SU-DHL-6 (cell line): ENCODE measurements around the gene BRI3.
"Not testable (repeated sequence)": the region's sequence is repeated elsewhere in the genome, so short reads cannot be mapped to it uniquely, and the experiment has no call there.

ENCODE experiments used
- H2AFZ ChIP-seq: fragments of 200-600 bp; sonication (generic); 2 replicates; pipeline ENCODE4 v1.6.1; 2014; ENCODE audit warnings: low read depth, mild to moderate bottlenecking, moderate library complexity, mixed read lengths, antibody characterized with exemption, low read length; ENCODE audit not compliant: severe bottlenecking
- H3F3A ChIP-seq: fragments of 200-600 bp; shearing (Covaris generic); 2 replicates; pipeline ENCODE4 v1.6.0; 2016; ENCODE audit warnings: antibody characterized with exemption, mild to moderate bottlenecking; ENCODE audit not compliant: insufficient read depth
- H3K27ac ChIP-seq: fragments of 200-600 bp; sonication (generic); 2 replicates; pipeline ENCODE4 v1.5.1; 2016; ENCODE audit warnings: low read depth, mild to moderate bottlenecking, low read length, moderate library complexity, mixed read lengths
- H3K27me3 ChIP-seq: fragments of 200-600 bp; sonication (generic), shearing (Covaris generic); 2 replicates; pipeline ENCODE4 v1.6.0; 2014; ENCODE audit warnings: mild to moderate bottlenecking, low read length
- H3K36me3 ChIP-seq: fragments of 200-600 bp; sonication (generic); 2 replicates; pipeline ENCODE4 v1.6.1; 2014; ENCODE audit warnings: mild to moderate bottlenecking, low read length, mixed read lengths
- H3K4me2 ChIP-seq: fragments of 300-600, 200-600 bp; shearing (Covaris generic), sonication (generic); 2 replicates; pipeline ENCODE4 v1.6.0; 2014; ENCODE audit warnings: low read length, low read depth, mild to moderate bottlenecking; ENCODE audit not compliant: poor library complexity, severe bottlenecking
- H3K4me3 ChIP-seq: fragments of 200-600 bp; sonication (generic); 2 replicates; pipeline ENCODE4 v1.5.1; 2014; ENCODE audit warnings: antibody characterized with exemption, low read length, mild to moderate bottlenecking, mixed read lengths; ENCODE audit not compliant: insufficient read depth, poor library complexity, severe bottlenecking
- H3K79me2 ChIP-seq: fragments of 200-600 bp; sonication (generic); 2 replicates; pipeline ENCODE4 v1.6.1; 2014; ENCODE audit warnings: mild to moderate bottlenecking, low read length, moderate library complexity; ENCODE audit not compliant: insufficient read depth
- H3K9ac ChIP-seq: fragments of 200-600 bp; sonication (generic); 2 replicates; pipeline ENCODE4 v1.7.0; 2014; ENCODE audit warnings: mild to moderate bottlenecking, low read length
- H3K9me2 ChIP-seq: fragments of 200-600 bp; sonication (generic); replicated peaks from 2 replicates; pipeline ENCODE4 v1.6.1; 2014; ENCODE audit warnings: low read length; ENCODE audit not compliant: insufficient read depth
- H3K9me3 ChIP-seq: fragments of 200-600 bp; sonication (generic); 2 replicates; pipeline ENCODE4 v1.6.1; 2014; ENCODE audit warnings: low read length, mixed read lengths; ENCODE audit not compliant: insufficient read depth
- H4K20me1 ChIP-seq: fragments of 200-600 bp; sonication (generic); 2 replicates; pipeline ENCODE4 v1.6.1; 2014; ENCODE audit warnings: low read depth, mild to moderate bottlenecking, antibody characterized with exemption, low read length, moderate library complexity, mixed read lengths
- CTCF ChIP-seq: fragments of 200-600 bp; sonication (generic); IDR thresholded peaks from one replicate; pipeline ENCODE4 v1.5.1; 2017; ENCODE audit warnings: antibody characterized with exemption, mild to moderate bottlenecking, low read length, moderate library complexity; ENCODE audit not compliant: insufficient read depth, poor library complexity, severe bottlenecking
- EZH2phosphoT487 ChIP-seq: fragments of 200-600 bp; sonication (generic), shearing (Covaris generic); conservative IDR thresholded peaks from 2 replicates; pipeline ENCODE4 v1.6.1; 2018; ENCODE audit warnings: mild to moderate bottlenecking, antibody characterized with exemption, low read length, moderate library complexity, mixed read lengths

The BRI3 gene

DNA sequence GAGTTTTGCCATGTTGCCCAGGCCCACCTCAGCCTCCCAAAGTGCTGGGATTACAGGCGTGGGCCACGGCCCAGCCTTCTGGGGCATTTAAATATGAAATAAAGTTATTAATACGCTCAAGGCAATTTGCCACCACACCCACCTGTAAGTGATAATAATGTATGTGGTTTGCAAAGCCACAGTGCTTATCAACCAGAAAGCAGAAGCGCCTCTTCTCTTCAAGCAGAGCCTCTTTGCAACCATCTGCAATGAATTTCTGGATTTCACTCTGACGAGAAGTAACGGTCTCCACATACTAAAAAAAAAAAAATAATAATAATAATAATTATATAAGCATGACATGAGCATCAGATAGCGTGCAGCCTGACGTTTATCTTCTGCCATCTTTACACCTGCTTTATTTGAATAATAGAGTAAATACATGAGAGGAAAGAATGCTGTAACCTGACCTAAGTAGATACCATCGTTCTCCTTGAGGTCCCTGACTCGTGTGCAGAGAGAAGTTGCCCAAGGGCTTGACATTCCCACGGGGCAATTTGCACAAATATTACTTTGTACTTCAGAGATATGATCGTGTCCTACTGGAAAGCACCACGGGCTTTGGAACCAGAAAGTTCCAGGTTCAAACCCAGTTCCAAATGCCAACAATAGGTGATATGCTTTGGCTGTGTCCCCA, 34.0 kb downstream of the BRI3 start:
- Histone ChIP-seq H3K27ac (no peak overlapping the region), H3K9ac (no peak overlapping the region), H4K20me1 (no peaks in the 10 kb centered on the region), H3K27me3 (no peaks in the 10 kb centered on the region), H3K4me3 (no peak overlapping the region), H3K9me2 (no peaks in the 10 kb centered on the region), H3K9me3 (peaks cover 11% of the 10 kb centered on the region; the same call in 1 of the 2 replicates), H3K36me3 (no peaks in the 10 kb centered on the region; the same call in 1 of the 2 replicates), H3F3A (no peaks in the 10 kb centered on the region), H2AFZ (no peak overlapping the region), H3K4me2 (no peak overlapping the region), H3K79me2 (no peaks in the 10 kb centered on the region)
- no peak for TF ChIP-seq CTCF
- TF ChIP-seq EZH2phosphoT487: no peak

GRCh38 chr7:98315994-98316527, 34.6 kb downstream of the BRI3 start:
- not testable (repeated sequence) for H3K9me2 ChIP-seq, H3K36me3 ChIP-seq, H3K4me3 ChIP-seq, H3K27me3 ChIP-seq, H3K9ac ChIP-seq, H4K20me1 ChIP-seq, H3K27ac ChIP-seq, H2AFZ ChIP-seq, H3K79me2 ChIP-seq, H3F3A ChIP-seq, H3K4me2 ChIP-seq
- peaks cover 11% of the 10 kb centered on the region; the same call in 1 of the 2 replicates for H3K9me3 ChIP-seq

- no peak overlapping the region for H3K4me2 ChIP-seq
- no peak overlapping the region for H3K9ac ChIP-seq
- H3K27ac ChIP-seq: no peak overlapping the region
- no peak overlapping the region for H3K4me3 ChIP-seq
- H3K79me2 ChIP-seq: no peaks in the 10 kb centered on the region
- no peaks in the 10 kb centered on the region for H3K27me3 ChIP-seq
- no peak overlapping the region for H2AFZ ChIP-seq
- H3K9me3 ChIP-seq: peaks cover 11% of the 10 kb centered on the region; the same call in 1 of the 2 replicates
- H3K36me3 ChIP-seq: no peaks in the 10 kb centered on the region; the same call in 1 of the 2 replicates
- no peaks in the 10 kb centered on the region for H4K20me1 ChIP-seq
- no peaks in the 10 kb centered on the region for H3K9me2 ChIP-seq
- H3F3A ChIP-seq: no peaks in the 10 kb centered on the region
- TF ChIP-seq EZH2phosphoT487: no peak
- no peak for TF ChIP-seq CTCF
Observed at GRCh38 chr7:98317366-98318040, 36.0 kb downstream of the BRI3 start.

GRCh38 chr7:98319176-98319575, 37.7 kb downstream of the BRI3 start:
- no peak for TF ChIP-seq EZH2phosphoT487
- TF ChIP-seq CTCF: no peak
- no peak overlapping the region for H3K9ac ChIP-seq
- H3K79me2 ChIP-seq: no peaks in the 10 kb centered on the region
- no peaks in the 10 kb centered on the region for H3K27me3 ChIP-seq
- no peak overlapping the region for H3K27ac ChIP-seq
- no peak overlapping the region for H2AFZ ChIP-seq
- H3F3A ChIP-seq: no peaks in the 10 kb centered on the region
- no peaks in the 10 kb centered on the region; the same call in 1 of the 2 replicates for H3K36me3 ChIP-seq
- no peaks in the 10 kb centered on the region for H3K9me2 ChIP-seq
- H3K4me3 ChIP-seq: no peak overlapping the region
- H3K9me3 ChIP-seq: peaks cover 11% of the 10 kb centered on the region; the same call in 1 of the 2 replicates
- no peak overlapping the region for H3K4me2 ChIP-seq
- no peaks in the 10 kb centered on the region for H4K20me1 ChIP-seq
